ENCODE results near the gene CDK4. TPM values are rescaled to one million over a fixed set of nuclear protein-coding genes. Genes with fewer than 3 reads are reported as not detected.

The CDK4 gene
- total and polyA plus RNA-seq, 2 donors, result 38.5 to 96.8 TPM

DNA sequence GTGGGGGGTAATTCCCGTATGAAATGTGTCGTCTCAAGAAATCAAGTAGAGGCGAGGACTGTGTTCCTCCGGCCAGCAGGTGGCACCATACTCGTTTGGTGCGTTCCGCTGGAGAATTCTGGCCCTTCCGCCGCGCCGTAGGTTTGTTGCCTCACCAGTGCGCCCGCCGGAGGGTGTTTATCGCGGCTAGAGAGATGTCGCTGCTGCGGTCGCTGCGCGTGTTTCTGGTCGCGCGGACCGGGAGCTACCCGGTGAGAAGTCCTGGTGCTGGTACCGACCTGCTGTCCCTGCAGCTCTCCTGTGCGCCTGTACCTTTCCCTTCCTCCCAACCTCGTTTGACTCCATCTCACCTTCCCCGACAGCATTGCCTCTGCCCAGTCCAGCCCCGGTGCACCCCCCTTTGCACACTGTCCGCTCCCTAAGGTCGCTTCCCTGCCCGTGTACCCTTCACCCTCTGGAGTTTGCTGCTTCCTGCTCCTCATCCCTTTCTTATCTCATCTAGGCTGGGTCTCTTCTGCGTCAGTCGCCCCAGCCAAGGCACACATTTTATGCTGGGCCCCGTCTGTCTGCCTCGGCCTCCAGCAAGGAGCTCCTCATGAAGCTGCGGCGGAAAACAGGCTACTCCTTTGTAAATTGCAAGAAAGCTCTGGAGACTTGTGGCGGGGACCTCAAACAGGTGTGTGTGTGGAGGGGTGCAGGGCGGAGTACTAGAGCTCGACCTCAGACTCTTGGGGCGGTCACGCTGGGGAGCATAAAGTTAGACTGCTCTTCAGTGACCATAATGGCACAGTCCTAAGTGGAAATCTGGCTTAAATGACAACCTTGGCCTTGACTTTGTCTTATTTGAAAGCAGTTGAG, 30.7 kb upstream of the CDK4 start, which contains the start of gene TSFM:
TSS of gene TSFM (plus strand) at position 180 of the 858 bp plus-strand sequence. CDS start at position 195, 15 bp downstream.
- peak within 1 kb of the TSS; percentile 74 to 99 for H3K4me3 ChIP-seq (ENCODE audit: low read length in 2 of 2)
- WGBS, result 2% methylated on average over 45 of the region's 45 CpGs
- peak within 1 kb of the TSS; percentile 70 to 80 for H3K27ac ChIP-seq (ENCODE audit: low read depth in 1 of 2, low read length in 1 of 2)
- no peaks in the 10 kb centered on the region for H3K9me3 ChIP-seq (ENCODE audit: control insufficient read depth in 2 of 2, insufficient read depth in 1 of 2, low read length in 1 of 2)
- H3K27me3 ChIP-seq (ENCODE audit: control insufficient read depth in 2 of 2, insufficient read depth in 1 of 2, low read length in 1 of 2), result no peaks in the 10 kb centered on the region
- peaks cover 20 to 27% of the 10 kb centered on the region in 2 donors for H3K36me3 ChIP-seq (ENCODE audit: control insufficient read depth in 2 of 2, insufficient read depth in 2 of 2, low read length in 1 of 2)
- peak; percentile 90 to 99 (median 95) for DNase-seq (ENCODE audit: low read depth in 6 of 9, low spot score in 9 of 9)
- peaks cover 23 to 36% of the 10 kb centered on the region in 2 donors for H3K4me1 ChIP-seq (ENCODE audit: control insufficient read depth in 2 of 2, insufficient read depth in 2 of 2, low read length in 2 of 2)

DNA sequence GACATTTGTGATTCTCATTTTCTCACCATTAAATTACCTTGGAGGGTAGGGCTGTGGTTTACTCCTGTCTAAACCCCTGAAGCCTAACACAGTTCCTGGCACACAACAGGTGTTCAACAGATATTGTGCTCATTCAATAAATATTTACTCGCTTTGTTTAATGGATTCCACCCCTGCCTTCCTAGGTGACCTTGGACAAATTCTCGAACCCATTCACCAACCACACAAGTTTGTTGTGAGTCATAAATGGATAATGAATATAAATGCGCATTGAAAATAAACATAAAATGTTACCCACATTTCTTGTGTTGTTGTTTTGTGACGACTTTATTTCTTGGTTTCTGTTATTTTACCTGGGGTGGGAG, 30.1 kb upstream of the CDK4 start:
- Histone ChIP-seq H3K4me1 (ENCODE audit: control insufficient read depth in 2 of 2, insufficient read depth in 2 of 2, low read length in 2 of 2) (peaks cover 23 to 36% of the 10 kb centered on the region in 2 donors), H3K36me3 (ENCODE audit: control insufficient read depth in 2 of 2, insufficient read depth in 2 of 2, low read length in 1 of 2) (peaks cover 15 to 21% of the 10 kb centered on the region in 2 donors), H3K27me3 (ENCODE audit: control insufficient read depth in 2 of 2, insufficient read depth in 1 of 2, low read length in 1 of 2) (no peaks in the 10 kb centered on the region), H3K9me3 (ENCODE audit: control insufficient read depth in 2 of 2, insufficient read depth in 1 of 2, low read length in 1 of 2) (no peaks in the 10 kb centered on the region), H3K27ac (ENCODE audit: low read depth in 1 of 2, low read length in 1 of 2) (no peak overlapping the region), H3K4me3 (ENCODE audit: low read length in 2 of 2) (peak overlapping the region in 1 of 2 donors; percentile 99)
- no peak for DNase-seq (ENCODE audit: low read depth in 6 of 9, low spot score in 9 of 9)
- 32% methylated on average over 4 of the region's 4 CpGs for WGBS

DNA sequence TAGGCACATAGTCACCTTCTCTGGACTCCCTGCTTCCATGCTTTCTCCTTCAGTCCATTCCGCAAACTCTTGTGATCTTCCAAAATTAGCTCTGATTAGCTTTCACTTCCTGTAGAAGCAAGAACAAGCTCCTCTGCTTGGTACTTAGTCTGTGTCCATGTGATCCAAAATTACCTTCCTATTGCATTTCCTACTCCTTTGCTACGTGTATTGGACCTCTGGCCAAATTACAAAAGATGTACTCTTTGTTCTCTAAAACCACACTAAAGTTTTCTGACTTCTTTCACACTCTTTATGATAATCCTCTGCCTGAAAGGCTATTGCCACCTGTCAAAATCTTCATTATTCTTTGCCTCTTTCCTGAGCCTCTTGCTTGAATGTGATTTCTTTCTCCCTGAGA, 29.7 kb upstream of the CDK4 start:
- Histone ChIP-seq H3K27me3 (ENCODE audit: control insufficient read depth in 2 of 2, insufficient read depth in 1 of 2, low read length in 1 of 2) (no peaks in the 10 kb centered on the region), H3K36me3 (ENCODE audit: control insufficient read depth in 2 of 2, insufficient read depth in 2 of 2, low read length in 1 of 2) (peaks cover 12 to 17% of the 10 kb centered on the region in 2 donors), H3K4me1 (ENCODE audit: control insufficient read depth in 2 of 2, insufficient read depth in 2 of 2, low read length in 2 of 2) (peaks cover 23 to 36% of the 10 kb centered on the region in 2 donors), H3K9me3 (ENCODE audit: control insufficient read depth in 2 of 2, insufficient read depth in 1 of 2, low read length in 1 of 2) (no peaks in the 10 kb centered on the region), H3K27ac (ENCODE audit: low read depth in 1 of 2, low read length in 1 of 2) (peak overlapping the region; percentile 55 to 80), H3K4me3 (ENCODE audit: low read length in 2 of 2) (no peak overlapping the region)
- 86% methylated on average over 2 of the region's 2 CpGs for WGBS
- peak in 1 of 9 donors; percentile 29 for DNase-seq (ENCODE audit: low read depth in 6 of 9, low spot score in 9 of 9)

DNA sequence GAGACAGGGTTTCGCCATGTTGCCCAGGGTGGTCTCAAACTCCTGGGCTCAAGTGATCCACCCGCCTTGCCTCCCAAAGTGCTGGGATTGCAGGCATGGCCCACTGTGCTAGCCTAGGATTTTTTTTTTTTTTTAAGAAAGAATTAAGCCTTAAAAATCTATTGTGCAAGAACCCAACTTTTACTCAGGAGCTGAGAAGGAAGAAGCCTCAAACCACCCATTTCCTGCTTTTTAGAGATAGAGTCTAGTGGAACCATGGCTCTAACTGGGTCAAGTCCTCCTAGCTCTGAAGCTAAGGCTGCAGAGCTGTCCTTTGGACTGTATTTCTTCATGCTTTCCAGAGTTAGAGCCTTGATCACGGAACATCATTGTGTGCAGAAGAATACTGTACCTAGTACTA, 29.1 kb upstream of the CDK4 start:
- H3K9me3 ChIP-seq (ENCODE audit: control insufficient read depth in 2 of 2, insufficient read depth in 1 of 2, low read length in 1 of 2), result no peaks in the 10 kb centered on the region
- WGBS, result 94% methylated on average over 3 of the region's 3 CpGs
- H3K27ac ChIP-seq (ENCODE audit: low read depth in 1 of 2, low read length in 1 of 2), result peak overlapping the region; percentile 55 to 80
- H3K27me3 ChIP-seq (ENCODE audit: control insufficient read depth in 2 of 2, insufficient read depth in 1 of 2, low read length in 1 of 2), result no peaks in the 10 kb centered on the region
- H3K36me3 ChIP-seq (ENCODE audit: control insufficient read depth in 2 of 2, insufficient read depth in 2 of 2, low read length in 1 of 2), result peaks cover 7 to 12% of the 10 kb centered on the region in 2 donors
- no peak overlapping the region for H3K4me3 ChIP-seq (ENCODE audit: low read length in 2 of 2)
- H3K4me1 ChIP-seq (ENCODE audit: control insufficient read depth in 2 of 2, insufficient read depth in 2 of 2, low read length in 2 of 2), result peaks cover 23 to 36% of the 10 kb centered on the region in 2 donors
- peak in 3 of 9 donors; percentile 24 to 61 (median 36) for DNase-seq (ENCODE audit: low read depth in 6 of 9, low spot score in 9 of 9)

DNA sequence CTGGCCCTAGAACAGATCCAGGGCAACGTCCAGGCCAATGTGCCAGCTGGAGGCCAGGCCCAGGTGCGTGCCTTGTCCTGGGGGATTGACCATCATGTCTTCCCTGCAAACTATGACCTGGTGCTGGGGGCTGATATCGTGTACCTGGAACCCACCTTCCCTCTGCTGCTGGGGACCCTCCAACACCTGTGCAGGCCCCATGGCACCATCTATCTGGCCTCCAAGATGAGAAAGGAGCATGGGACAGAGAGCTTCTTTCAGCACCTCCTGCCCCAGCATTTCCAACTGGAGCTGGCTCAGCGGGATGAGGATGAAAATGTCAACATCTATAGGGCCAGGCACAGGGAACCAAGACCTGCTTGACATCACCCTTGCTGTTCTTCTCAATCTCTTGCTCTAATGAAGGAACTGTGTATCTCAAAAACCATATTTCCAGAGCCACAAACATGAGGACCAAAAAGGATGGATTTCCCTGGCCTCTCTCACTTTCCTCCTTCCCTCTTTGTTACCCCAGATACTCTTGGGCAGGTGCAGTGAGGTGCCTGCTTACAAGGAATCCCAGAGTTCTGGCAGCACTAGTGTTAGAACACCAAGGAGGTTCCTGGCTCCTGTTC, 28.3 kb upstream of the CDK4 start:
- Histone ChIP-seq H3K9me3 (ENCODE audit: control insufficient read depth in 2 of 2, insufficient read depth in 1 of 2, low read length in 1 of 2) (no peaks in the 10 kb centered on the region), H3K36me3 (ENCODE audit: control insufficient read depth in 2 of 2, insufficient read depth in 2 of 2, low read length in 1 of 2) (peaks cover 3% of the 10 kb centered on the region in 2 donors), H3K4me3 (ENCODE audit: low read length in 2 of 2) (no peak overlapping the region), H3K4me1 (ENCODE audit: control insufficient read depth in 2 of 2, insufficient read depth in 2 of 2, low read length in 2 of 2) (peaks cover 23 to 36% of the 10 kb centered on the region in 2 donors), H3K27ac (ENCODE audit: low read depth in 1 of 2, low read length in 1 of 2) (peak overlapping the region in 1 of 2 donors; percentile 80), H3K27me3 (ENCODE audit: control insufficient read depth in 2 of 2, insufficient read depth in 1 of 2, low read length in 1 of 2) (no peaks in the 10 kb centered on the region)
- DNase-seq (ENCODE audit: low read depth in 6 of 9, low spot score in 9 of 9), result no peak
- WGBS, result 98% methylated on average over 4 of the region's 4 CpGs

DNA sequence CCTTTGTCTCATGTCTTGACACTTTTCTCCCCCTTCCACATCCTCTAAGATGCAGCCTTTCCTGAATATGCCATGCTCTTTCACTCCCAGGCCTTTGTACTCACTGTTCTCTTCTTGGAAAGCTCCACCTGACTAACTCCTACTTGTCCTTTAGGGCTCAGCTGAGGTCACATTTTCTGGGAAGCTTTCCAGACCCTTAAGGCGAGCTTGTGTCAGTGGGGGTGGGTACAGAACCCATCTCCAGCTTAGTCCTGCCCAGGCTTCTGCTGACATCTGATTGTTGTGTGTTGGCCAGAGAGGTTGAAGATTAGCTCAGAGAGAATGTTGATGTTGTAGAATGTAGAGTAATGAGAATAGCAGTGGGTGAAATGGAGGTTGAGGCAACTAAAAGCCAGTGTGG, 27.6 kb upstream of the CDK4 start:
- Histone ChIP-seq H3K4me1 (ENCODE audit: control insufficient read depth in 2 of 2, insufficient read depth in 2 of 2, low read length in 2 of 2) (peaks cover 23 to 36% of the 10 kb centered on the region in 2 donors), H3K4me3 (ENCODE audit: low read length in 2 of 2) (no peak overlapping the region), H3K27me3 (ENCODE audit: control insufficient read depth in 2 of 2, insufficient read depth in 1 of 2, low read length in 1 of 2) (no peaks in the 10 kb centered on the region), H3K36me3 (ENCODE audit: control insufficient read depth in 2 of 2, insufficient read depth in 2 of 2, low read length in 1 of 2) (no peaks in the 10 kb centered on the region), H3K27ac (ENCODE audit: low read depth in 1 of 2, low read length in 1 of 2) (no peak overlapping the region), H3K9me3 (ENCODE audit: control insufficient read depth in 2 of 2, insufficient read depth in 1 of 2, low read length in 1 of 2) (no peaks in the 10 kb centered on the region)
- WGBS, result 93% methylated on average over 1 of the region's 1 CpG
- no peak for DNase-seq (ENCODE audit: low read depth in 6 of 9, low spot score in 9 of 9)

DNA sequence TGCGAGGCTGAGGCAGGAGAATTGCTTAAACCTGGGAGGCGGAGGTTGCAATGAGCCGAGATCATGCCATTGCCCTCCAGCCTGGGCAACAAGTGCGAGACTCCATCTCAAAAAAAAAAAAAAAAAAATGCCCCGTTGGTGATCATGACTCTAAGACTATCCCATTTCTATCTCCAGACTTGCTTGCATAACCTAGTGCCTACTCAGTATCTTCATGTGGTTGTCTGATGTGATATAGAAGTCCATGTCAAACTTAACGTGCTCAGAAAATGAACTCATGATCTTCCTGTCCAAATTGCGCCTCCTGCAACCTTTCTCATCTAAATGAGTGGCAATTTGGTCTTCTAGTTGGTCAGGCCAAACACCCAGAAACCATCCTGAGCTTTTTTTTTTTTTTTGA, 25.8 kb upstream of the CDK4 start:
- H3K27me3 ChIP-seq (ENCODE audit: control insufficient read depth in 2 of 2, insufficient read depth in 1 of 2, low read length in 1 of 2), result peaks cover 0 to 8% of the 10 kb centered on the region in 2 donors
- H3K4me3 ChIP-seq (ENCODE audit: low read length in 2 of 2), result no peak overlapping the region
- 96% methylated on average over 7 of the region's 7 CpGs for WGBS
- DNase-seq (ENCODE audit: low read depth in 6 of 9, low spot score in 9 of 9), result no peak
- peaks cover 0 to 4% of the 10 kb centered on the region in 2 donors for H3K9me3 ChIP-seq (ENCODE audit: control insufficient read depth in 2 of 2, insufficient read depth in 1 of 2, low read length in 1 of 2)
- peaks cover 22 to 33% of the 10 kb centered on the region in 2 donors for H3K4me1 ChIP-seq (ENCODE audit: control insufficient read depth in 2 of 2, insufficient read depth in 2 of 2, low read length in 2 of 2)
- no peak overlapping the region for H3K27ac ChIP-seq (ENCODE audit: low read depth in 1 of 2, low read length in 1 of 2)
- no peaks in the 10 kb centered on the region for H3K36me3 ChIP-seq (ENCODE audit: control insufficient read depth in 2 of 2, insufficient read depth in 2 of 2, low read length in 1 of 2)

DNA sequence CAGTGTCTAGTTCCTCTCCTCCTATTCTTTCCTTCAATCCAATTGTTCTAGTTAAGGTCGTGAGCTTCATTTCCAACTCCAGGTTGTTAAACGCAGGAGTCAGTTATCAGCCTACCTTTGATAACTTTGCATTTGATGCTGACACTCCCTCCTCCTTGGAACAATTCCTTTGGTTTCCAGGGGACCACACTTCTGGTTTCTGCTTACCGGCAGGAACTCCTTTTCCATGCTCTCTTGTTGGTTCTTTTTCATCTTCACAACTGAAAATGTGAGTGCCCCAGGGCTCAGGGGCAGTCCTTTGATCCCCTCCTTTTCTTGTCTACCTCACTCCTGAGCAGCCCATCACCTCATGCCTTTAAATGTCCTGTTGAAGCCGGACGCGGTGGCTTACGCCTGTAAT, 25.3 kb upstream of the CDK4 start:
- Histone ChIP-seq H3K27ac (ENCODE audit: low read depth in 1 of 2, low read length in 1 of 2) (no peak overlapping the region), H3K4me1 (ENCODE audit: control insufficient read depth in 2 of 2, insufficient read depth in 2 of 2, low read length in 2 of 2) (peaks cover 25 to 36% of the 10 kb centered on the region in 2 donors), H3K36me3 (ENCODE audit: control insufficient read depth in 2 of 2, insufficient read depth in 2 of 2, low read length in 1 of 2) (no peaks in the 10 kb centered on the region), H3K9me3 (ENCODE audit: control insufficient read depth in 2 of 2, insufficient read depth in 1 of 2, low read length in 1 of 2) (peaks cover 0 to 4% of the 10 kb centered on the region in 2 donors), H3K4me3 (ENCODE audit: low read length in 2 of 2) (no peak overlapping the region), H3K27me3 (ENCODE audit: control insufficient read depth in 2 of 2, insufficient read depth in 1 of 2, low read length in 1 of 2) (peaks cover 0 to 13% of the 10 kb centered on the region in 2 donors)
- WGBS, result 99% methylated on average over 7 of the region's 7 CpGs
- DNase-seq (ENCODE audit: low read depth in 6 of 9, low spot score in 9 of 9), result no peak

DNA sequence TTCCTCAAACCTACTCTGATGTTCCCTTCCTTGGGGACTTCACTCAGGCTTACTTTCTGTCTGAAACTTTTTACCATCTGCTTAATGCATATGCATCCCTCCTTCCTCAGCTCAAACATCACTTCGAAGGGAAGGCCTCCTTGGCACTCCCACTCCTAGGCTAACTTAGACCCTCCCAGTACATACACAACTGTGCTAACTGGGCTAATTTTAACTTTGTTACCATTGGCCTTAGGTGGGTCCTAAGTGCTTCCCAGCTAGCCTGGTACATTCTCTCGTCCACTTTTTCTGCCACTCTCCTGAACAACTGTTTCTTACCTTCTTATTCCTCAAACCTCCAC, 24.1 kb upstream of the CDK4 start:
- Histone ChIP-seq H3K4me1 (ENCODE audit: control insufficient read depth in 2 of 2, insufficient read depth in 2 of 2, low read length in 2 of 2) (peaks cover 15 to 34% of the 10 kb centered on the region in 2 donors), H3K4me3 (ENCODE audit: low read length in 2 of 2) (no peak overlapping the region), H3K27me3 (ENCODE audit: control insufficient read depth in 2 of 2, insufficient read depth in 1 of 2, low read length in 1 of 2) (peaks cover 0 to 19% of the 10 kb centered on the region in 2 donors), H3K9me3 (ENCODE audit: control insufficient read depth in 2 of 2, insufficient read depth in 1 of 2, low read length in 1 of 2) (peaks cover 0 to 4% of the 10 kb centered on the region in 2 donors), H3K27ac (ENCODE audit: low read depth in 1 of 2, low read length in 1 of 2) (no peak overlapping the region), H3K36me3 (ENCODE audit: control insufficient read depth in 2 of 2, insufficient read depth in 2 of 2, low read length in 1 of 2) (no peaks in the 10 kb centered on the region)
- DNase-seq (ENCODE audit: low read depth in 6 of 9, low spot score in 9 of 9), result no peak
- WGBS, result 95% methylated on average over 2 of the region's 2 CpGs

All from thymus (tissue), 11 donors.